Prostate gland (tissue), 2 donors: ENCODE results near the gene ARHGEF28.

ENCODE experiments used
- CTCF ChIP-seq, 4 experiments: fragments of 200-600 bp in 2 of 4; fragments of 450-650 bp in 2 of 4; sonication (generic) in 2 of 4; IDR thresholded peaks; 1 replicate in 3 of 4; 2 replicates in 1 of 4; pipeline ENCODE4 v1.5.1; 2016 to 2019; ENCODE audit warnings: antibody characterized with exemption in 4 of 4, mild to moderate bottlenecking in 2 of 4, moderate library complexity in 2 of 4
- POLR2AphosphoS5 ChIP-seq: sonication (generic); formaldehyde crosslinking; IDR thresholded peaks from one replicate; pipeline ENCODE4 v1.6.1; 2017; ENCODE audit warnings: antibody characterized with exemption

- TF ChIP-seq CTCF (IDR thresholded peaks at IDR 0.05) = no peak
- no peak for TF ChIP-seq POLR2AphosphoS5
Observed at GRCh38 chr5:73636408-73636807, 10.4 kb downstream of the ARHGEF28 start.
